CD4-positive, alpha-beta T cell treated with Interleukin-6 at 100 ng/mL for 8 hours (primary cell): ENCODE results near the gene NBPF3.
"Not testable (repeated sequence)": the region's sequence is repeated elsewhere in the genome, so short reads cannot be mapped to it uniquely, and the experiment has no call there.

ENCODE experiments used
- DNase-seq: peaks from one replicate; pipeline ENCODE4 v3.0.0-alpha.2; 2020; ENCODE audit warnings: mixed read lengths, low spot score

Gene NBPF3

GRCh38 chr1:21439721-21440629 is at the start of gene NBPF3:
TSS of gene NBPF3 (plus strand) at chr1:21440137. CDS start at chr1:21445087, 4,950 bp downstream.
- peak; percentile 78 for DNase-seq

- no peak for DNase-seq
Observed at GRCh38 chr1:21391497-21391896, 48.4 kb upstream of the NBPF3 start.

- DNase-seq: no peak
Observed at GRCh38 chr1:21392587-21393263, 47.2 kb upstream of the NBPF3 start.

DNA sequence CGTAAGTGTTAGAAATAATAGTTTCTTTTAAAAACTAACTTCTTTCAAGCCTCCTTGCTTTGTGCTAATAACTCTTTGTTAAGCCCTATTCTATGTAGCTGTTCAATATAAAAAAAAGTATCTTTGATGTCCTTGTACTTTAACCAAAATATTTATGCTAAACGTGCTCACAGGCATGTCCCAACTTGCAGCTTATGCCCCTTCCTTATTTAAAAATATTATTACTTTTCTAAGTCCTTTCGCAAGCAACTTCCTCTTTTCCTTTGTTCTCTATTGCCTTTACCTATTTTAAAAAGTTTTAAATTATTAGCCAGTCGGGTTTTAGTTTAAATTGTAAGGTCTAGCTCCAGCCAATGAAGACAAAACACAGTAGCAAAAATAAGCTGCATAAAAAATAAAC is 43.4 kb upstream of the NBPF3 start:
- DNase-seq: no peak

DNA sequence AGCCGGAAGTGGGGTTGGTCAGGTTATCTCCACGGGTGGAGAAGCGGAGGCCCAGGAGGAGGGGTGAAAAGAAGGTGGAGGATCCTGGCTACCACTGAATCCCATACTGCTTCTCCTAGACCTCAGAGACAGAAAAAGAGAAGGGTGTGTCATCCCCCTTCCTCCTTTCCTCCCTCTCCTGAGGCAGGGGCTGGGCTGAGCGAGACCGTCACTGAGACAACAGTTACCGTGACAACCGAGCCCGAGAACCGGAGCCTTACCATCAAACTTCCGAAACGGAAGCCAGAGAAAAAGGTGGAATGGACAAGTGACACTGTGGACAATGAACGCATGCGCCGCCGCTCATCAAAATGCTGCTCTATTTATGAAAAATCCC is 42.1 kb upstream of the NBPF3 start:
- DNase-seq: peak; percentile 9

- not testable (repeated sequence) for DNase-seq
Observed at GRCh38 chr1:21401726-21402346, 38.1 kb upstream of the NBPF3 start.

- no peak for DNase-seq
Observed at GRCh38 chr1:21406659-21407058, 33.3 kb upstream of the NBPF3 start.

- DNase-seq: not testable (repeated sequence)
Observed at GRCh38 chr1:21409897-21410296, 30.0 kb upstream of the NBPF3 start.

DNA sequence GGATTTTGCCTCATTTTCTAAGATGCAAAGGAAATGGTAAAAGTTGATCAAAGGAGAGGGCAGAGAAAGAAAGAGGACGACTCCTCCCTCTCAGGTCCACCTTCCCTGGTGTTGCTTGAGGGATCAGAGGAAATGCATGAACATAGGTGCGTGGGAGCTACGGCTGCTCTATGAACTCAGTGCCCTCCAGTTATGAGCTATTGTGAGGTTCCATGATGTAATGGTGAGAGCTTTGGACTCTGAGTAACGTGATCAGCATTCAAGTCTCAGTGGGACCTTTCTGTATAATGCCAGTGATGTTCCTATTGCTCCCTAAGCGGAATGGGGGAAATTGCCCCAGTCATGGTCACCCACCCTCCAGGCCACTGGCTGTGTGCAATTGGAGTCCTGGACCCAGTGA is 25.9 kb upstream of the NBPF3 start:
- DNase-seq: no peak

DNA sequence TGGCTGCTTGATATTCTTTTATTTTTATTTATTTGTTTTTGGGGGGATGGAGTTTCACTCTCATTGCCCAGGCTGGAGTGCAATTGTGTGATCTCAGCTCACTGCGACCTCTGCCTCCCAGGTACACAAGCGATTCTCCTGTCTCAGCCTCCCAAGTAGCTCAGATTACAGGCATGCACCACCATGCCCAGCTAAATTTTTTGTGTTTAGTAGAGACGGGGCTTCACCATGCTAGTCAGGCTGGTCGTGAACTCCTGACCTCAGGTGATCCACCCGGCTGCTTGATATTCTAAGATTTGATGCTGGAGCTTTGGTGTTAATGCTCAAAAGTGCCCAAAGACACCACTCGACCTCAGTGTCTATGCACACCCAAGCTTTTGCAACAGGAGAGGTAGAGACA is 19.6 kb upstream of the NBPF3 start:
- not testable (repeated sequence) for DNase-seq

DNA sequence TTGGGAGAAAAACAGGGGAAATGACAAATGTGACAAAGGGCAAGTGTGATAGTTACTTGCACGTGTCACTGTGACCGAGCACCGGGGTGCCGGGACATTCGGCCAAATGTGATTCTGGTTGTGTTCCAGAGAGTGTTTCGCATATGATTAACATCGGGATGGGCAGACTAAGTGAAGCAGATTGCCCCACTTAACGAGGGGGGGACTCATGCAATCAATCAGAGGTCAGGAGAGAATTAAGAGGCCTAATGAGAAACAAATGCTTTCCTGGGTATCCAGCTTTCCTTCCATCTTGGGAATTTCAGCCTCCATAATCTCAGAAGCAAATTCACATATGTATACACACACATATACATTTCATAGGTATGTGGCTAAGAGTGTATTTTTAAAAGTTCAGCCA is 18.6 kb upstream of the NBPF3 start:
- DNase-seq: not testable (repeated sequence)

DNA sequence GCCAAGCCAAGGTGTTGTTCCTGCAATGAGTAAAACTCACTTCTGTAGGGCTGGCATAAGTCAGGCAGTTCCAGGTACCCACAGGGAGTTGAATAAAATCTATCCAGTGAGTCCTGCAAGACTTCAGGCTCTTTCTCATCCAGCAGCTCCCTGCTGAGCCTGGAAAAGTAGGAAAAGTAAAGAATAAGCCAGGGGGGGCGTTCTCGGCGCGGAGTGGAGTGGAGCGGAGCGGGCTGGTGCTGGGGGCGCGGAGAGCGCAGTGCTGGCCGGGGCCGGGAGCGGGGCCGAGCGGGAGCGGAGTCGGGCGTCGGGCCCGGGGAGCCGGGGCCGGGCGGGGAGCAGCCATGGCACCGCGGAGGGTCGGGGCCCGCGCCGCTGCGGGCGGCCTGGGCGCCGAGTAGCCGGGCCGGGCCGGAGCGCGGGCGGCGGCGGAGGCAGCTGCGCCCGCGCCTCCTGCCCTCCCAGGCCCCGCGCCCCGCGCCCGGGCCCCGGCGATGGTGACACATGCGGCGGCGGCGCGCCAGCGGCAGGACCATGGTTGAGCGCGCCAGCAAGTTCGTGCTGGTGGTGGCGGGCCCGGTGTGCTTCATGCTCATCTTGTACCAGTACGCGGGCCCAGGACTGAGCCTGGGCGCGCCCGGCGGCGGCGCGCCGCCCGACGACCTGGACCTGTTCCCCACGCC is 12.0 kb upstream of the NBPF3 start:
- DNase-seq: not testable (repeated sequence)

DNA sequence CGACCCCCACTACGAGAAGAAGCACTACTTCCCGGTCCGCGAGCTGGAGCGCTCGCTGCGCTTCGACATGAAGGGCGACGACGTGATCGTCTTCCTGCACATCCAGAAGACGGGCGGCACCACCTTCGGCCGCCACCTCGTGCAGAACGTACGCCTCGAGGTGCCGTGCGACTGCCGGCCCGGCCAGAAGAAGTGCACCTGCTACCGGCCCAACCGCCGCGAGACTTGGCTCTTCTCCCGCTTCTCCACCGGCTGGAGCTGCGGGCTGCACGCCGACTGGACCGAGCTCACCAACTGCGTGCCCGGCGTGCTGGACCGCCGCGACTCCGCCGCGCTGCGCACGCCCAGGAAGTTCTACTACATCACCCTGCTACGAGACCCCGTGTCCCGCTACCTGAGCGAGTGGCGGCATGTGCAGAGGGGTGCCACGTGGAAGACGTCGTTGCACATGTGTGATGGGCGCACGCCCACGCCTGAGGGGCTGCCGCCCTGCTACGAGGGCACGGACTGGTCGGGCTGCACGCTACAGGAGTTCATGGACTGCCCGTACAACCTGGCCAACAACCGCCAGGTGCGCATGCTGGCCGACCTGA is 11.4 kb upstream of the NBPF3 start:
- DNase-seq: not testable (repeated sequence)

- DNase-seq: not testable (repeated sequence)
Observed at GRCh38 chr1:21429210-21429609, 10.7 kb upstream of the NBPF3 start.

GRCh38 chr1:21430875-21431274 is 9.1 kb upstream of the NBPF3 start:
- DNase-seq: not testable (repeated sequence)

DNA sequence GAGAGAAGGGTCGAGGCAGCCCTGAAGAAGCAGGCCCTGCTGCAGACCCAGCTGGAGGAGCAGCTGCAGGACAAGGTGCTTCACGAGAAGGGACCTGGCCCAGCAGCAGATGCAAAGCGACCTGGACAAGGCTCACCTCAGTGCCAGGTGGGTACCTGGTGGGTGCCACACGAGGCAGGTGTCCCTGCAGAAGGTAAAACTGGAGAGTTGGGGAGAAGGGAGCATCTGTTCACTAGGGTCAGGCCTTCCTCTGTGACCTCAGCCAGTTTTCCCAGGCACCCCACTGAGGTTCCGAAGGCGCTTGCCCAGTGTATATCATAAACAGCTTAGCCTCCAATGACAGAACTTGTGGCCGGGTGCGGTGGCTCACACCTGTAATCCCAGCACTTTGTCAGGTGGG is 5.5 kb upstream of the NBPF3 start:
- DNase-seq: no peak

GRCh38 chr1:21435646-21436487 is 4.1 kb upstream of the NBPF3 start:
- no peak for DNase-seq

- no peak for DNase-seq
Observed at GRCh38 chr1:21436488-21437340, 3.2 kb upstream of the NBPF3 start.

DNA sequence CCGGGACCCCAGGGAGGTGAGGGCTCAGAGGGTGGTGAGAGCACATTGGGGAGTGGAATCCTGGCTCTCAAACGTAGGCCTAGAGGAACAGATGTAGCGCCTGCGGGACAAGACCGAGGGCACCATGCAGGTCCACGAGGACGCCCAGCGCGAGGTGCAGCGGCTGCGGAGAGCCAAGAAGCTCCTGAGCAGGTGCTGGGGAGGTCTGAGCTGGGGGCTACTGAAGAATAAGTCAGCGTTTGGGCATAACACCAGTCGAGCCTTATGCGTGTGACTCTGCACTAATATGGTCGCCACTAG is 2.6 kb upstream of the NBPF3 start:
- DNase-seq: no peak

DNA sequence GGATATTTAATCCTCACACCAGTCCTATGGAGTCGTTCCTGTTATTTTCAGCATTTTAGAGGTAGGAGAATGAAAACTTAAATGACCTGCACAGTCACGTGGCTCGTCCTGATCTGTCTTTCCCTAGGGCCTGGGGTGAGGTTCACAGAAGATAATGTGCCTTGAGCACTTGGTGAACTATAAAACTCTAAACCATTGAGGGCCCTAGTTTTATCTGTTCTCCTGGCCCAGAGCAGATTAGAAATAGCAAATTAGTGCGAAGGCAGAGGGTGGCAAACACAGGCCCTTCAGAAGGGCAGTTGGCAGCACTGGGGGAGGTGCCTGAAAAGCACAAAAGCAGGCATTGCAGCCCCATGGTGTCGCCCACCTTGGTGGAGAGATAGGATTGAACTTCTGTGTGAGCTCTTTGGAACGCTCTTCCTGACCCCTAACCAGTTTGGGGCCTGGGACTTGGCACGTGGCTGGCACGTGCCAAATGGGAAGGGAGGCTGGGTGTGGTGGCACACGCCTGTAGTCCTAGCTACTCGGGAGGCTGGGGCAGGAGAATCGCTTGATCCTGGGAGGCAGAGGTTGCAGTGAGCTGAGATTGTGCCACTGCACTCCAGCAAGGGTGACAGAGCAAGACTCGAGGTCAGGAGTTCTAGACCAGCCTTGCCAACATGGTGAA is 1.2 kb upstream of the NBPF3 start:
- DNase-seq: not testable (repeated sequence)
